ENCODE data around the gene GRID2IP. TPM values are rescaled to one million over a fixed set of nuclear protein-coding genes. Genes with fewer than 3 reads are reported as not detected.

Gene GRID2IP
- total RNA-seq, 1 donor from 2014 or later, result 1.5 TPM

DNA sequence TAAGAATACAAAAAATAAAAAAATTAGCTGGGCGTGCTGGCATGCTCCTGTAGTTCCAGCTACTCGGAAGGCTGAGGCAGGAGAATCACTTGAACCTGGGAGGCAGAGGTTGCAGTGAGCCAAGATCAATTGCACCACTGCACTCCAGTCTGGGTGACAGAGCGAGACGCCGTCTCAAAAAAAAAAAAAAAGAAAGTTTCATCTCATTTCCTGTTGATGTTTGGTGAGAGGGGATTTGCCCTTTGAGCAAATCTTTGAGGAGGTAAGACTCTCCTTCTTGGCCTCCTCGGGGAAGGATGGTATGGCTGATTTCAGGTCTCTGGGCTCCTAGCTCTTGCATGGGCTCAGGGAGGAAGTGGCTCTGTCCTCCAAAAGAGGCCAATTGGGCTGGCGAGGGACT is 3.6 kb upstream of the GRID2IP start:
- Mint-ChIP-seq H3K4me1 (no peaks in the 10 kb centered on the region), H3K4me3 (no peak overlapping the region), H3K9me3 (no peaks in the 10 kb centered on the region), H3K36me3 (no peaks in the 10 kb centered on the region), H3K27ac (no peak overlapping the region), H3K27me3 (ENCODE audit: low read depth) (peaks cover 4% of the 10 kb centered on the region)
- TF ChIP-seq, protein P1, sequence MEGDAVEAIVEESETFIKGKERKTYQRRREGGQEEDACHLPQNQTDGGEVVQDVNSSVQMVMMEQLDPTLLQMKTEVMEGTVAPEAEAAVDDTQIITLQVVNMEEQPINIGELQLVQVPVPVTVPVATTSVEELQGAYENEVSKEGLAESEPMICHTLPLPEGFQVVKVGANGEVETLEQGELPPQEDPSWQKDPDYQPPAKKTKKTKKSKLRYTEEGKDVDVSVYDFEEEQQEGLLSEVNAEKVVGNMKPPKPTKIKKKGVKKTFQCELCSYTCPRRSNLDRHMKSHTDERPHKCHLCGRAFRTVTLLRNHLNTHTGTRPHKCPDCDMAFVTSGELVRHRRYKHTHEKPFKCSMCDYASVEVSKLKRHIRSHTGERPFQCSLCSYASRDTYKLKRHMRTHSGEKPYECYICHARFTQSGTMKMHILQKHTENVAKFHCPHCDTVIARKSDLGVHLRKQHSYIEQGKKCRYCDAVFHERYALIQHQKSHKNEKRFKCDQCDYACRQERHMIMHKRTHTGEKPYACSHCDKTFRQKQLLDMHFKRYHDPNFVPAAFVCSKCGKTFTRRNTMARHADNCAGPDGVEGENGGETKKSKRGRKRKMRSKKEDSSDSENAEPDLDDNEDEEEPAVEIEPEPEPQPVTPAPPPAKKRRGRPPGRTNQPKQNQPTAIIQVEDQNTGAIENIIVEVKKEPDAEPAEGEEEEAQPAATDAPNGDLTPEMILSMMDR (IDR thresholded peaks at IDR 0.05; ENCODE audit: unreplicated experiment), result no peak
- no peak for DNase-seq (ENCODE audit: low spot score in 2 of 2, unreplicated experiment in 2 of 2)

DNA sequence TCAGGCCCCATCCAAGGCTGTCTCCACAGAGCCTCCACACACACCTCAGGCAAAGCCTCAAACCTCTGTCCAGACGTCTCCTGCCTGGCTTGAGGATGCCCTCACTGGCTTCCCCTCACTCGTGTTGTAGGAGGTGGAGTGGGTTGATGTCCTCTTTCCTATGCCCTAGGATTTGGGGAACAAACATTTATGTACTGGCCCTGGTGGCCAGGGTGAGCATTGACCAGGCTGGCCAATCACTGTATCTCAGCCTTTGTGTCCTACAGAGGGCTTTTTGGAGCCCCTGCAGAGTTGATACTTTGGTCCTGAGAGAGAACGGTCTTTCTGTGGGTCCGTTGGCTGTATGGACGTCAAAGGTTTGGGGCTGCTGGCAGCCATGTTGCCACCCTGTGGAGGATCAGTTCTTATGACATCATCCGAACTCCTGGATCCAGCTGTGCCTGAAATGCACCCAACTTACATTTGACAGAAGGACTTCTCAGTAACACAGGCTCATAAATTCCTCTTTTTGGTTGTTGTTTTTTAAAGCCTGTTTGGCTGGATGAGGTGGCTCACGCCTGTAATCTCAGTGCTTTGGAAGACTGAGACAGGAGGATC is 2.3 kb upstream of the GRID2IP start:
- H3K36me3 Mint-ChIP-seq, result no peaks in the 10 kb centered on the region
- H3K27ac Mint-ChIP-seq, result no peak overlapping the region
- TF ChIP-seq, protein P1 (IDR thresholded peaks at IDR 0.05; ENCODE audit: unreplicated experiment), result no peak
- DNase-seq (ENCODE audit: low spot score in 2 of 2, unreplicated experiment in 2 of 2), result no peak
- H3K27me3 Mint-ChIP-seq (ENCODE audit: low read depth), result no peaks in the 10 kb centered on the region
- H3K4me1 Mint-ChIP-seq, result no peaks in the 10 kb centered on the region
- no peaks in the 10 kb centered on the region for H3K9me3 Mint-ChIP-seq
- no peak overlapping the region for H3K4me3 Mint-ChIP-seq

DNA sequence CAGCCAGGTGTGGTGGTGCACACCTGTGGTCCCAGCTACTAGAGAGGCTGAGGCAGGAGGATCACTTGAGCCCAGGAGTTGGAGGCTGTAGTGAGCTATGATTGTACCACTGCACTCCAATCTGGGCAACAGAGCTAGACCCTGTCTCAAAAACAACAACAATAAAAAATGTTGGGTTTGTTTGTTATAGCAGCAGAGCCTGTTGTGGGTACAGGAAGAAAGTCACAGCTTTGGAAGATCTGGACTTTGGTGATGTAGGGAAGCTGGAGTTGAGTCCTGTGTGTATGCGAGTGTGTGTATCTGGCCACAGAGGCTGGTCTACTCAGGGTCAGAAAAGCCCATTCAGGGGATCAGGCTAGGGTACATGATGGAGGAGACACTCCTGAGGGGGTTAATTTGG is 3.9 kb downstream of the GRID2IP start:
- DNase-seq (ENCODE audit: low spot score in 2 of 2, unreplicated experiment in 2 of 2), result no peak
- no peaks in the 10 kb centered on the region for H3K4me1 Mint-ChIP-seq
- no peak overlapping the region for H3K27ac Mint-ChIP-seq
- H3K27me3 Mint-ChIP-seq (ENCODE audit: low read depth), result peaks cover 5% of the 10 kb centered on the region
- TF ChIP-seq, protein P1 (IDR thresholded peaks at IDR 0.05; ENCODE audit: unreplicated experiment), result no peak
- no peaks in the 10 kb centered on the region for H3K9me3 Mint-ChIP-seq
- no peak overlapping the region for H3K4me3 Mint-ChIP-seq
- no peaks in the 10 kb centered on the region for H3K36me3 Mint-ChIP-seq

DNA sequence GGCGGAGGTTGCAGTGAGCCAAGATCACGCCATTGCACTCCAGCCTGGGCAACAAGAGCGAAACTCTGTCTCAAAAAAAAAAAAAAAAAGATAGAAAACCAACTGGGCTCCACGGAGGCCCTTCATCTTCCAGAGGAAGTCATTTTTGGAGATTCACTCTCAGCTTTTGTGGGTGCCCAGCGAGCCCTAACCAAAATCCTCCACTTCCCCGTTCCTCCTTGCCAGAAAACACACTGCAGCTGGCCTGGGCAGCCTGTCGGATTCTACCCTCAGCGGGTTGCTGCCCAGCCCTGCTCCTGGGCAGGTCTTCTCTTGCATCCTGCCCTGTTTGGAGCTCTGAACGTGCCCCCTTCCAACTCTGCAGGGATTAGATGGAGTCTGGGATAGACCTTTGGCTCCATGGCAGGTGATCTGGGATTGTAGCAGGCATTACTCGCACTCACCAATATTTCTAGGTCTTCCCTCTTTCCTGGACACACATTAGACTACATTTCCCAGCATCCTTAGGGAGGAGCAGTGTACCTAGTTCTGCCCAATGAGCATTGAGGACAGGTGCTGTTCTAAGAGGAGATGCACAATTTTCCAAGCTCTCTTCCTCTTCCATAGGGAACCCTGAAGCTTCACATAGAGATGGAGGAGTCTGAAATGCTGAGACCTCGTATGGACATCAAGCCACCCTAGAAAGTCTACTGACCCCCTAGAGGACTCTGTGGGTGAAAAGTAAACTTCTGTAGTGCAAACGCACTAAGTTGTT is 4.6 kb downstream of the GRID2IP start:
- H3K27ac Mint-ChIP-seq, result no peak overlapping the region
- H3K4me1 Mint-ChIP-seq, result no peaks in the 10 kb centered on the region
- H3K4me3 Mint-ChIP-seq, result no peak overlapping the region
- TF ChIP-seq, protein P1 (IDR thresholded peaks at IDR 0.05; ENCODE audit: unreplicated experiment), result no peak
- H3K9me3 Mint-ChIP-seq, result no peaks in the 10 kb centered on the region
- peaks cover 5% of the 10 kb centered on the region for H3K27me3 Mint-ChIP-seq (ENCODE audit: low read depth)
- no peak for DNase-seq (ENCODE audit: low spot score in 2 of 2, unreplicated experiment in 2 of 2)
- no peaks in the 10 kb centered on the region for H3K36me3 Mint-ChIP-seq

DNA sequence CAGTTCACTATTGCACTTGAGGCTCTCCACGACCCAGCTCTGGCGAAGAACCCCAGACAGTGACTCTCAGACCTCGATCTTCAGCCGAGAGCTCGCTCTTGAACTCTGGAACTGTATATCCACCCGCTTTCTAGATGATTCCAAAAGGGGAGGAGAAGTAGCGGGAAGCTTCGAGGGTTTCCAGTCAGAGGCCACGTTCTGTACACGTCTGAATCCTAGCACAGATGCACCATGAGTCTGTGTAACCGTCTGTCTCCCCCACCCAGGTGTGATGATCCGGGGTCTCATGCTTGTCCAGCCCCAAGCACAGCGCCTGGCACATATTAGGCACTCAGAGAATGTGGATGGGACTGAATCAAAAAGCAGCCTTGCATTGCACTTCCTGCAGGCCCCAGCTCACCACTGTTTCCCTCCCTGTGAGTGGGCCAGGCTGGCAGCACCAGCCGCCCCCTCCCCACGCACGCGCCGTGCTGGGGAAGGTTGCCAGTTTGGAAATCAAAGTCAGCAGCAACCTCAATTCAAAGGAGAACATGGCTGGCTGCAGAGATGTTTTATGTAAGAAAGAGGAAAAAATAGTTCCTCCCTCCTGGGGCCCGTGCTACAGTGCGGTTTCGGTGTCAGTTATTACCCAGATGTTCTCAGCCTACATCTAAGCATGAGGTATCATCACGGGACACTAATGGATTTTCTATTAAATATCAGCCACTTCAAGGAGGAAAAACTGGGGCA is 5.7 kb downstream of the GRID2IP start:
- H3K27me3 Mint-ChIP-seq (ENCODE audit: low read depth), result peaks cover 10% of the 10 kb centered on the region
- H3K4me1 Mint-ChIP-seq, result no peaks in the 10 kb centered on the region
- no peak overlapping the region for H3K27ac Mint-ChIP-seq
- DNase-seq (ENCODE audit: low spot score in 2 of 2, unreplicated experiment in 2 of 2), result no peak
- H3K4me3 Mint-ChIP-seq, result no peak overlapping the region
- H3K36me3 Mint-ChIP-seq, result no peaks in the 10 kb centered on the region
- no peaks in the 10 kb centered on the region for H3K9me3 Mint-ChIP-seq
- TF ChIP-seq, protein P1 (IDR thresholded peaks at IDR 0.05; ENCODE audit: unreplicated experiment), result no peak

Measured in mesothelial cell of epicardium (in vitro differentiated cells).